ENCODE results near the gene LDAF1.

Gene LDAF1

GRCh38 chr16:21175397-21175796, 16.9 kb downstream of the LDAF1 start:
- Histone ChIP-seq H3K4me3 (ENCODE audit: low read depth in 1 of 2, low read length in 2 of 2) (no peak overlapping the region), H3K36me3 (ENCODE audit: control insufficient read depth in 1 of 2, insufficient read depth in 2 of 2, low read length in 2 of 2) (peaks cover 14 to 32% of the 10 kb centered on the region in 2 donors), H3K27me3 (ENCODE audit: control insufficient read depth in 1 of 2, insufficient read depth in 2 of 2, low read length in 2 of 2) (no peaks in the 10 kb centered on the region), H3K4me1 (ENCODE audit: control insufficient read depth in 1 of 2, insufficient read depth in 2 of 2, low read length in 2 of 2) (no peaks in the 10 kb centered on the region), H3K9me3 (ENCODE audit: control insufficient read depth in 1 of 2, low read length in 2 of 2) (no peaks in the 10 kb centered on the region), H3K9ac (ENCODE audit: low read depth in 1 of 2, low read length in 2 of 2) (no peak overlapping the region), H3K27ac (ENCODE audit: low read depth, low read length) (no peak overlapping the region)

GRCh38 chr16:21179126-21179982, 20.9 kb downstream of the LDAF1 start:
- Histone ChIP-seq H3K4me3 (ENCODE audit: low read depth in 1 of 2, low read length in 2 of 2) (no peak overlapping the region), H3K27ac (ENCODE audit: low read depth, low read length) (no peak overlapping the region), H3K4me1 (ENCODE audit: control insufficient read depth in 1 of 2, insufficient read depth in 2 of 2, low read length in 2 of 2) (no peaks in the 10 kb centered on the region), H3K9ac (ENCODE audit: low read depth in 1 of 2, low read length in 2 of 2) (no peak overlapping the region), H3K9me3 (ENCODE audit: control insufficient read depth in 1 of 2, low read length in 2 of 2) (no peaks in the 10 kb centered on the region), H3K27me3 (ENCODE audit: control insufficient read depth in 1 of 2, insufficient read depth in 2 of 2, low read length in 2 of 2) (no peaks in the 10 kb centered on the region), H3K36me3 (ENCODE audit: control insufficient read depth in 1 of 2, insufficient read depth in 2 of 2, low read length in 2 of 2) (peaks cover 9 to 33% of the 10 kb centered on the region in 2 donors)

GRCh38 chr16:21179983-21180365, 21.5 kb downstream of the LDAF1 start:
- Histone ChIP-seq H3K36me3 (ENCODE audit: control insufficient read depth in 1 of 2, insufficient read depth in 2 of 2, low read length in 2 of 2) (peaks cover 9 to 30% of the 10 kb centered on the region in 2 donors), H3K9me3 (ENCODE audit: control insufficient read depth in 1 of 2, low read length in 2 of 2) (no peaks in the 10 kb centered on the region), H3K9ac (ENCODE audit: low read depth in 1 of 2, low read length in 2 of 2) (no peak overlapping the region), H3K4me3 (ENCODE audit: low read depth in 1 of 2, low read length in 2 of 2) (no peak overlapping the region), H3K4me1 (ENCODE audit: control insufficient read depth in 1 of 2, insufficient read depth in 2 of 2, low read length in 2 of 2) (no peaks in the 10 kb centered on the region), H3K27ac (ENCODE audit: low read depth, low read length) (no peak overlapping the region), H3K27me3 (ENCODE audit: control insufficient read depth in 1 of 2, insufficient read depth in 2 of 2, low read length in 2 of 2) (no peaks in the 10 kb centered on the region)

GRCh38 chr16:21183995-21184394, 25.5 kb downstream of the LDAF1 start:
- Histone ChIP-seq H3K27me3 (ENCODE audit: control insufficient read depth in 1 of 2, insufficient read depth in 2 of 2, low read length in 2 of 2) (no peaks in the 10 kb centered on the region), H3K4me1 (ENCODE audit: control insufficient read depth in 1 of 2, insufficient read depth in 2 of 2, low read length in 2 of 2) (peaks cover 4 to 5% of the 10 kb centered on the region in 2 donors), H3K9me3 (ENCODE audit: control insufficient read depth in 1 of 2, low read length in 2 of 2) (no peaks in the 10 kb centered on the region), H3K27ac (ENCODE audit: low read depth, low read length) (no peak overlapping the region), H3K36me3 (ENCODE audit: control insufficient read depth in 1 of 2, insufficient read depth in 2 of 2, low read length in 2 of 2) (peaks cover 9 to 21% of the 10 kb centered on the region in 2 donors), H3K9ac (ENCODE audit: low read depth in 1 of 2, low read length in 2 of 2) (no peak overlapping the region), H3K4me3 (ENCODE audit: low read depth in 1 of 2, low read length in 2 of 2) (no peak overlapping the region)

- H3K9me3 ChIP-seq (ENCODE audit: control insufficient read depth in 1 of 2, low read length in 2 of 2) = no peaks in the 10 kb centered on the region
- no peaks in the 10 kb centered on the region for H3K27me3 ChIP-seq (ENCODE audit: control insufficient read depth in 1 of 2, insufficient read depth in 2 of 2, low read length in 2 of 2)
- H3K4me3 ChIP-seq (ENCODE audit: low read depth in 1 of 2, low read length in 2 of 2) = no peak overlapping the region
- H3K4me1 ChIP-seq (ENCODE audit: control insufficient read depth in 1 of 2, insufficient read depth in 2 of 2, low read length in 2 of 2) = peaks cover 4 to 5% of the 10 kb centered on the region in 2 donors
- H3K9ac ChIP-seq (ENCODE audit: low read depth in 1 of 2, low read length in 2 of 2) = no peak overlapping the region
- no peak overlapping the region for H3K27ac ChIP-seq (ENCODE audit: low read depth, low read length)
- peaks cover 9 to 15% of the 10 kb centered on the region in 2 donors for H3K36me3 ChIP-seq (ENCODE audit: control insufficient read depth in 1 of 2, insufficient read depth in 2 of 2, low read length in 2 of 2)
Measured at GRCh38 chr16:21184834-21185233, 26.4 kb downstream of the LDAF1 start.

GRCh38 chr16:21185659-21186325, 27.3 kb downstream of the LDAF1 start:
- Histone ChIP-seq H3K4me3 (ENCODE audit: low read depth in 1 of 2, low read length in 2 of 2) (no peak overlapping the region), H3K9ac (ENCODE audit: low read depth in 1 of 2, low read length in 2 of 2) (no peak overlapping the region), H3K27me3 (ENCODE audit: control insufficient read depth in 1 of 2, insufficient read depth in 2 of 2, low read length in 2 of 2) (no peaks in the 10 kb centered on the region), H3K9me3 (ENCODE audit: control insufficient read depth in 1 of 2, low read length in 2 of 2) (no peaks in the 10 kb centered on the region), H3K36me3 (ENCODE audit: control insufficient read depth in 1 of 2, insufficient read depth in 2 of 2, low read length in 2 of 2) (peaks cover 9 to 13% of the 10 kb centered on the region in 2 donors), H3K27ac (ENCODE audit: low read depth, low read length) (no peak overlapping the region), H3K4me1 (ENCODE audit: control insufficient read depth in 1 of 2, insufficient read depth in 2 of 2, low read length in 2 of 2) (peaks cover 4 to 5% of the 10 kb centered on the region in 2 donors)

- no peak overlapping the region for H3K27ac ChIP-seq (ENCODE audit: low read depth, low read length)
- no peak overlapping the region for H3K9ac ChIP-seq (ENCODE audit: low read depth in 1 of 2, low read length in 2 of 2)
- no peaks in the 10 kb centered on the region for H3K9me3 ChIP-seq (ENCODE audit: control insufficient read depth in 1 of 2, low read length in 2 of 2)
- peaks cover 4 to 5% of the 10 kb centered on the region in 2 donors for H3K4me1 ChIP-seq (ENCODE audit: control insufficient read depth in 1 of 2, insufficient read depth in 2 of 2, low read length in 2 of 2)
- no peaks in the 10 kb centered on the region for H3K27me3 ChIP-seq (ENCODE audit: control insufficient read depth in 1 of 2, insufficient read depth in 2 of 2, low read length in 2 of 2)
- H3K36me3 ChIP-seq (ENCODE audit: control insufficient read depth in 1 of 2, insufficient read depth in 2 of 2, low read length in 2 of 2) = peaks cover 7 to 8% of the 10 kb centered on the region in 2 donors
- no peak overlapping the region for H3K4me3 ChIP-seq (ENCODE audit: low read depth in 1 of 2, low read length in 2 of 2)
Measured at GRCh38 chr16:21186326-21186691, 27.8 kb downstream of the LDAF1 start.

- no peak overlapping the region for H3K9ac ChIP-seq (ENCODE audit: low read depth in 1 of 2, low read length in 2 of 2)
- no peaks in the 10 kb centered on the region for H3K27me3 ChIP-seq (ENCODE audit: control insufficient read depth in 1 of 2, insufficient read depth in 2 of 2, low read length in 2 of 2)
- no peak overlapping the region for H3K27ac ChIP-seq (ENCODE audit: low read depth, low read length)
- H3K4me3 ChIP-seq (ENCODE audit: low read depth in 1 of 2, low read length in 2 of 2) = no peak overlapping the region
- H3K9me3 ChIP-seq (ENCODE audit: control insufficient read depth in 1 of 2, low read length in 2 of 2) = no peaks in the 10 kb centered on the region
- H3K4me1 ChIP-seq (ENCODE audit: control insufficient read depth in 1 of 2, insufficient read depth in 2 of 2, low read length in 2 of 2) = peaks cover 4 to 5% of the 10 kb centered on the region in 2 donors
- H3K36me3 ChIP-seq (ENCODE audit: control insufficient read depth in 1 of 2, insufficient read depth in 2 of 2, low read length in 2 of 2) = no peaks in the 10 kb centered on the region
Measured at GRCh38 chr16:21189311-21189710, 30.8 kb downstream of the LDAF1 start.

- H3K9me3 ChIP-seq (ENCODE audit: control insufficient read depth in 1 of 2, low read length in 2 of 2) = no peaks in the 10 kb centered on the region
- H3K9ac ChIP-seq (ENCODE audit: low read depth in 1 of 2, low read length in 2 of 2) = no peak overlapping the region
- H3K4me1 ChIP-seq (ENCODE audit: control insufficient read depth in 1 of 2, insufficient read depth in 2 of 2, low read length in 2 of 2) = peaks cover 4 to 5% of the 10 kb centered on the region in 2 donors
- no peaks in the 10 kb centered on the region for H3K36me3 ChIP-seq (ENCODE audit: control insufficient read depth in 1 of 2, insufficient read depth in 2 of 2, low read length in 2 of 2)
- H3K27me3 ChIP-seq (ENCODE audit: control insufficient read depth in 1 of 2, insufficient read depth in 2 of 2, low read length in 2 of 2) = no peaks in the 10 kb centered on the region
- H3K27ac ChIP-seq (ENCODE audit: low read depth, low read length) = no peak overlapping the region
- no peak overlapping the region for H3K4me3 ChIP-seq (ENCODE audit: low read depth in 1 of 2, low read length in 2 of 2)
Measured at GRCh38 chr16:21190013-21190412, 31.5 kb downstream of the LDAF1 start.

GRCh38 chr16:21190599-21190998, 32.1 kb downstream of the LDAF1 start:
- Histone ChIP-seq H3K27ac (ENCODE audit: low read depth, low read length) (no peak overlapping the region), H3K36me3 (ENCODE audit: control insufficient read depth in 1 of 2, insufficient read depth in 2 of 2, low read length in 2 of 2) (no peaks in the 10 kb centered on the region), H3K9ac (ENCODE audit: low read depth in 1 of 2, low read length in 2 of 2) (no peak overlapping the region), H3K4me3 (ENCODE audit: low read depth in 1 of 2, low read length in 2 of 2) (no peak overlapping the region), H3K4me1 (ENCODE audit: control insufficient read depth in 1 of 2, insufficient read depth in 2 of 2, low read length in 2 of 2) (peaks cover 4 to 5% of the 10 kb centered on the region in 2 donors), H3K9me3 (ENCODE audit: control insufficient read depth in 1 of 2, low read length in 2 of 2) (no peaks in the 10 kb centered on the region), H3K27me3 (ENCODE audit: control insufficient read depth in 1 of 2, insufficient read depth in 2 of 2, low read length in 2 of 2) (no peaks in the 10 kb centered on the region)

Measured in duodenal mucosa (tissue), 2 donors.